MM.1S (cell line): ENCODE results near the gene MBLAC1.

Experiments
- DNase-seq: peaks from one replicate; pipeline ENCODE4 v3.0.0-alpha.2; 2015
- H2AFZ ChIP-seq: fragments of 300-600 bp; sonication (generic); 2 replicates; pipeline ENCODE4 v1.6.0; 2016; ENCODE audit warnings: antibody characterized with exemption, low read length
- H3F3A ChIP-seq: fragments of 300-600 bp; sonication (generic); 2 replicates; pipeline ENCODE4 v1.6.1; 2016; ENCODE audit warnings: mild to moderate bottlenecking, antibody characterized with exemption, low read length, moderate library complexity, mixed read lengths; ENCODE audit not compliant: insufficient read depth
- H3K27ac ChIP-seq: fragments of 300-600 bp; sonication (generic); 2 replicates; pipeline ENCODE4 v1.5.1; 2016; ENCODE audit warnings: mild to moderate bottlenecking, low read length
- H3K27me3 ChIP-seq: fragments of 300-600 bp; sonication (generic); replicated peaks from 2 replicates; pipeline ENCODE4 v1.6.0; 2016; ENCODE audit warnings: low read length; ENCODE audit not compliant: insufficient read depth
- H3K36me3 ChIP-seq: fragments of 300-600 bp; sonication (generic); replicated peaks from 2 replicates; pipeline ENCODE4 v1.6.1; 2016; ENCODE audit warnings: mild to moderate bottlenecking, low read length, mixed read lengths; ENCODE audit not compliant: insufficient read depth
- H3K4me1 ChIP-seq: fragments of 300-600 bp; sonication (generic); 2 replicates; pipeline ENCODE4 v1.6.1; 2016; ENCODE audit warnings: low read length, mixed read lengths
- H3K4me2 ChIP-seq: fragments of 300-600 bp; sonication (generic); 2 replicates; pipeline ENCODE4 v1.6.0; 2016; ENCODE audit warnings: low read depth, low read length
- H3K4me3 ChIP-seq: fragments of 300-600 bp; sonication (generic); 2 replicates; pipeline ENCODE4 v1.5.1; 2016; ENCODE audit warnings: low read length, mixed read lengths
- H3K79me2 ChIP-seq: fragments of 300-600 bp; sonication (generic); 2 replicates; pipeline ENCODE4 v1.6.1; 2016; ENCODE audit warnings: mixed run types, low read length, mixed read lengths
- H3K9ac ChIP-seq: fragments of 300-600 bp; sonication (generic); 2 replicates; pipeline ENCODE4 v1.6.1; 2016; ENCODE audit warnings: low read length, mixed read lengths
- H3K9me2 ChIP-seq: fragments of 300-600 bp; sonication (generic); replicated peaks from 2 replicates; pipeline ENCODE4 v1.6.1; 2016; ENCODE audit warnings: mild to moderate bottlenecking, low read length, mixed read lengths; ENCODE audit not compliant: insufficient read depth
- H3K9me3 ChIP-seq: fragments of 300-600 bp; sonication (generic); replicated peaks from 2 replicates; pipeline ENCODE4 v1.6.1; 2016; ENCODE audit warnings: mild to moderate bottlenecking, low read length, mixed read lengths; ENCODE audit not compliant: insufficient read depth
- H4K20me1 ChIP-seq: fragments of 300-600 bp; sonication (generic); 2 replicates; pipeline ENCODE4 v1.6.1; 2016; ENCODE audit warnings: mild to moderate bottlenecking, low read length, moderate library complexity, mixed read lengths; ENCODE audit not compliant: insufficient read depth
- CTCF ChIP-seq: fragments of 300-600 bp; sonication (generic); IDR thresholded peaks from 2 replicates; pipeline ENCODE4 v1.5.1; 2016; ENCODE audit warnings: antibody characterized with exemption, low read length, mixed read lengths
- EZH2 ChIP-seq: fragments of 300-600 bp; sonication (generic); optimal IDR thresholded peaks from 2 replicates; pipeline ENCODE3; 2017; ENCODE audit warnings: low read depth, mild to moderate bottlenecking, antibody characterized with exemption, low read length, mixed read lengths
- EZH2phosphoT487 ChIP-seq: fragments of 300-600 bp; sonication (generic); IDR thresholded peaks from 2 replicates; pipeline ENCODE4 v1.6.1; 2018; ENCODE audit warnings: antibody characterized with exemption, low read length

Gene MBLAC1

GRCh38 chr7:100102950-100103840 lies 23.6 kb upstream of the MBLAC1 start:
- 0 out of 2 replicates have a peak, but pooled peaks cover 4% of the 10 kb centered on the region for H3F3A ChIP-seq
- H3K9me3 ChIP-seq: no peaks in the 10 kb centered on the region
- H3K27me3 ChIP-seq: no peaks in the 10 kb centered on the region
- no peak overlapping the region for H2AFZ ChIP-seq
- no peak overlapping the region for H3K9ac ChIP-seq
- H3K9me2 ChIP-seq: no peaks in the 10 kb centered on the region
- peaks cover 12% of the 10 kb centered on the region for H3K4me1 ChIP-seq
- H3K79me2 ChIP-seq: peaks cover 36% of the 10 kb centered on the region
- H4K20me1 ChIP-seq: peaks cover 9% of the 10 kb centered on the region; the same call in 1 of the 2 replicates
- DNase-seq: no peak
- H3K4me2 ChIP-seq: no peak overlapping the region
- no peak overlapping the region for H3K27ac ChIP-seq
- H3K4me3 ChIP-seq: no peak overlapping the region
- TF ChIP-seq EZH2phosphoT487: no peak
- TF ChIP-seq EZH2: no peak
- no peak for TF ChIP-seq CTCF
- peaks cover 14% of the 10 kb centered on the region for H3K36me3 ChIP-seq

GRCh38 chr7:100105534-100105933 lies 21.2 kb upstream of the MBLAC1 start:
- H3K79me2 ChIP-seq: peaks cover 12% of the 10 kb centered on the region
- no peaks in the 10 kb centered on the region for H3K27me3 ChIP-seq
- H3K4me3 ChIP-seq: no peak overlapping the region
- no peaks in the 10 kb centered on the region for H3F3A ChIP-seq
- H3K4me1 ChIP-seq: peaks cover 5% of the 10 kb centered on the region; the same call in 1 of the 2 replicates
- DNase-seq: no peak
- H3K9me3 ChIP-seq: no peaks in the 10 kb centered on the region
- H3K4me2 ChIP-seq: no peak overlapping the region
- H3K36me3 ChIP-seq: no peaks in the 10 kb centered on the region
- no peaks in the 10 kb centered on the region for H3K9me2 ChIP-seq
- no peak for TF ChIP-seq CTCF
- TF ChIP-seq EZH2phosphoT487: no peak
- no peak for TF ChIP-seq EZH2
- H3K27ac ChIP-seq: no peak overlapping the region
- no peaks in the 10 kb centered on the region for H4K20me1 ChIP-seq
- H2AFZ ChIP-seq: no peak overlapping the region
- no peak overlapping the region for H3K9ac ChIP-seq

- Histone ChIP-seq H3F3A (no peaks in the 10 kb centered on the region), H3K9me3 (no peaks in the 10 kb centered on the region), H3K27me3 (no peaks in the 10 kb centered on the region), H3K27ac (no peak overlapping the region), H3K9me2 (no peaks in the 10 kb centered on the region), H2AFZ (no peak overlapping the region), H3K9ac (no peak overlapping the region), H3K79me2 (peaks cover 6% of the 10 kb centered on the region), H3K4me3 (no peak overlapping the region), H3K4me2 (no peak overlapping the region), H3K4me1 (peaks cover 5% of the 10 kb centered on the region; the same call in 1 of the 2 replicates), H3K36me3 (no peaks in the 10 kb centered on the region), H4K20me1 (no peaks in the 10 kb centered on the region)
- no peak for DNase-seq
- no peak for TF ChIP-seq EZH2phosphoT487
- TF ChIP-seq CTCF: no peak
- TF ChIP-seq EZH2: no peak
Measured at GRCh38 chr7:100106633-100107032, 20.1 kb upstream of the MBLAC1 start.
